K562 (cell line): ENCODE data around the gene PPIP5K2. TPM values are rescaled to one million over a fixed set of nuclear protein-coding genes. Genes with fewer than 3 reads are reported as not detected.

ENCODE experiments used
- ATAC-seq: fragments of 200-7000 bp; cut with Tn5 transposase; 3 replicates; pipeline ENCODE4 v1.9.1; 2020; ENCODE audit warnings: moderate library complexity
- BruUV-seq: library from RNA; stranded (reverse); fragments of 400-500 nt; replicated peaks from 2 replicates; lab custom pipeline; 2021; lab: Mats Ljungman, UMichigan
- CTCF ChIA-PET: fragments of 300-600 bp; formaldehyde crosslinking; extraction: SDS; loops from one replicate; lab custom pipeline; 2021; ENCODE audit warnings: low intra/inter-chr PET ratio; lab: Yijun Ruan, JAX
- POLR2A ChIA-PET: fragments of 300-600, 350-650 bp; sonication (Branson Sonifier 250); formaldehyde crosslinking; extraction: SDS; loops from one replicate; lab custom pipeline; 2021; ENCODE audit warnings: antibody characterized with exemption, inconsistent platforms; lab: Yijun Ruan, JAX
- DNase-seq, 4 experiments: peaks; one replicate each; pipeline versions ENCODE4 v3.0.0 to v3.0.0-alpha.2; 2011 to 2018; ENCODE audit warnings: low spot score in 3 of 4, mixed read lengths in 3 of 4; ENCODE audit errors: extremely low read depth in 1 of 4
- FAIRE-seq: peaks from 2 replicates; lab custom pipeline; 2011; peaks lifted over from hg19 to GRCh38; lab: Jason Lieb, UNC
- H2AFZ ChIP-seq: 2 replicates; pipeline ENCODE4 v1.6.0; 2011; ENCODE audit warnings: low read depth, low read length, control low read depth, inconsistent platforms
- H3K27ac ChIP-seq: fragments of 200-600 bp; 3 replicates; pipeline ENCODE4 v1.8.0; 2011; ENCODE audit warnings: low read depth, mild to moderate bottlenecking, control low read depth, inconsistent platforms, low read length, moderate library complexity, mixed read lengths; ENCODE audit errors: extremely low read depth
- H3K27me3 ChIP-seq, 2 experiments: fragments of 300-600 bp in 1 of 2; 2 replicates in 1 of 2; 3 replicates in 1 of 2; pipeline versions ENCODE4 v1.6.0 to v1.8.0; 2011; ENCODE audit warnings: inconsistent platforms in 2 of 2, low read length in 2 of 2, mild to moderate bottlenecking in 1 of 2, mixed read lengths in 1 of 2, moderate library complexity in 1 of 2; ENCODE audit not compliant: control insufficient read depth in 2 of 2, insufficient read depth in 2 of 2
- H3K36me3 ChIP-seq: fragments of 300-600 bp; 3 replicates; pipeline ENCODE4 v1.8.0; 2011; ENCODE audit warnings: mild to moderate bottlenecking, low read length, inconsistent platforms; ENCODE audit not compliant: control insufficient read depth, insufficient read depth
- H3K4me1 ChIP-seq, 2 experiments: fragments of 200-600 bp in 1 of 2; replicated peaks in 1 of 2; 2 replicates in 1 of 2; 3 replicates in 1 of 2; pipeline versions ENCODE4 v1.5.1 to v1.8.0; 2011; ENCODE audit warnings: inconsistent platforms in 2 of 2, low read length in 2 of 2, mild to moderate bottlenecking in 1 of 2, mixed read lengths in 1 of 2, moderate library complexity in 1 of 2; ENCODE audit not compliant: control insufficient read depth in 2 of 2, insufficient read depth in 2 of 2
- H3K4me2 ChIP-seq: 2 replicates; pipeline ENCODE4 v1.6.1; 2011; ENCODE audit warnings: low read length, control low read depth, inconsistent platforms, mixed read lengths; ENCODE audit not compliant: insufficient read depth
- H3K4me3 ChIP-seq: fragments of 200-600 bp; sonication (generic), shearing (Covaris generic); 2 replicates; pipeline ENCODE4 v1.5.1; 2016; ENCODE audit warnings: control low read depth, inconsistent platforms
- H3K79me2 ChIP-seq: fragments of 200-600 bp; 3 replicates; pipeline ENCODE4 v1.8.0; 2011; ENCODE audit warnings: low read length, inconsistent platforms; ENCODE audit not compliant: control insufficient read depth, insufficient read depth
- H3K9ac ChIP-seq, 2 experiments: 2 replicates each; pipeline versions ENCODE4 v1.6.0 to v1.6.1; 2011; ENCODE audit warnings: low read depth in 2 of 2, low read length in 2 of 2, control low read depth in 1 of 2, inconsistent platforms in 1 of 2, mild to moderate bottlenecking in 1 of 2, mixed read lengths in 1 of 2; ENCODE audit not compliant: insufficient read depth in 1 of 2
- H3K9me1 ChIP-seq: one replicate; pipeline ENCODE4 v1.6.0; 2011; ENCODE audit warnings: inconsistent platforms, mild to moderate bottlenecking, low read length, moderate library complexity; ENCODE audit not compliant: control insufficient read depth, insufficient read depth
- H3K9me3 ChIP-seq: replicated peaks from 2 replicates; pipeline ENCODE4 v1.5.1; 2011; ENCODE audit warnings: low read depth, low read length, inconsistent platforms; ENCODE audit not compliant: control insufficient read depth, insufficient read depth
- H4K20me1 ChIP-seq: replicated peaks from 2 replicates; pipeline ENCODE4 v1.6.1; 2011; ENCODE audit warnings: low read length, inconsistent platforms, mixed read lengths; ENCODE audit not compliant: control insufficient read depth, insufficient read depth
- FOXM1 ChIP-seq, 2 experiments: fragments of 450-650 bp in 1 of 2; sonication (generic) in 1 of 2; formaldehyde crosslinking in 1 of 2; IDR thresholded peaks; 2 replicates each; pipeline versions ENCODE4 v1.6.1 to v1.9.0; 2017 to 2022; ENCODE audit warnings: low read depth in 2 of 2, mild to moderate bottlenecking in 2 of 2, missing genetic modification reagents in 1 of 2, moderate library complexity in 1 of 2
- IRF2 ChIP-seq: sonication (generic); formaldehyde crosslinking; IDR thresholded peaks from 2 replicates; pipeline ENCODE4 v1.8.1; 2022; ENCODE audit warnings: mild to moderate bottlenecking, missing genetic modification reagents
- KLF16 ChIP-seq: IDR thresholded peaks from 2 replicates; pipeline ENCODE4 v1.6.1; 2016; ENCODE audit warnings: antibody characterized with exemption
- LARP7 ChIP-seq: fragments of 450-650 bp; IDR thresholded peaks from 2 replicates; pipeline ENCODE4 v1.6.1; 2016
- MAFG ChIP-seq: fragments of 450-650 bp; conservative IDR thresholded peaks from 2 replicates; pipeline ENCODE4 v1.6.1; 2016; ENCODE audit warnings: missing genetic modification characterization, missing compliant biosample characterization
- ZNF282 ChIP-seq: sonication (generic); formaldehyde crosslinking; IDR thresholded peaks from 2 replicates; pipeline ENCODE4 v1.8.1; 2023; ENCODE audit warnings: missing genetic modification reagents
- ZNF695 ChIP-seq: fragments of 450-650 bp; formaldehyde crosslinking; IDR thresholded peaks from 2 replicates; pipeline ENCODE4 v1.4.0; 2020; ENCODE audit warnings: mild to moderate bottlenecking, moderate library complexity
- WGBS: fragments of 100-300 bp; shearing (Covaris generic); methylation state at CpG from one replicate; pipeline ENCODE4 v1.1.6; 2016; ENCODE audit warnings: low coverage, mixed read lengths; ENCODE audit not compliant: insufficient coverage; ENCODE audit errors: missing lambda C conversion rate; 5-methylcytosine and 5-hydroxymethylcytosine counted together
- in situ Hi-C: fragments of 300-500 bp; cut with MboI; formaldehyde crosslinking; loops from 4 replicates; pipeline ENCODE4 v1.15.0; 2018; ENCODE audit warnings: inconsistent platforms, mixed read lengths
- intact Hi-C: fragments of 100-400 bp; cut with micrococcal nuclease; formaldehyde crosslinking; loops from 2 replicates; pipeline ENCODE4 v1.14.2; 2022
- polyA plus RNA-seq, 8 experiments: library from polyadenylated mRNA; depleted of rRNA in 4 of 8; stranded (reverse) in 5 of 8; unstranded in 3 of 8; fragments of >200 nt; fragmentation: Nextera tagmentation in 2 of 8; fragmentation: Illumina TruSeq in 1 of 8; extraction: Ambion mirVana in 2 of 8; extraction: Trizol in 1 of 8; gene quantifications; 2 replicates each; pipeline versions ENCODE4 v1.2.1 to v1.2.3, GENCODE V29; 2011 to 2014; ENCODE audit warnings: inconsistent platforms in 1 of 8, missing spikeins in 1 of 8
- total RNA-seq, 7 experiments: library from RNA; depleted of rRNA in 6 of 7; stranded (reverse); fragments of >200 nt in 6 of 7; fragmentation: Illumina TruSeq in 2 of 7; extraction: Trizol in 2 of 7; gene quantifications; 2 replicates each; pipeline versions ENCODE4 v1.2.1 to v1.2.3, GENCODE V29; 2011 to 2021; ENCODE audit warnings: low replicate concordance in 1 of 7
- TF ChIP-seq, protein P1 (sequence below): IDR thresholded peaks from 2 replicates; pipeline ENCODE4 v1.6.1; 2012; ENCODE audit warnings: low read depth, low read length, improper control_type of control experiment, borderline replicate concordance
- TF ChIP-seq, protein P2 (sequence below): sonication (generic); IDR thresholded peaks from 2 replicates; pipeline ENCODE4 v1.6.1; 2016
- TF ChIP-seq, protein P3 (sequence below): fragments of 250-450 bp; sonication (Bioruptor Pico); IDR thresholded peaks from 2 replicates; pipeline ENCODE4 v1.4.0; 2020; ENCODE audit warnings: mild to moderate bottlenecking
- TF ChIP-seq, protein P4 (sequence below), 2 experiments: fragments of 250-450 bp in 1 of 2; fragments of 450-650 bp in 1 of 2; sonication (Bioruptor Pico) in 1 of 2; IDR thresholded peaks; 2 replicates each; pipeline versions ENCODE4 v1.6.1 to v1.8.0; 2016 to 2021; ENCODE audit warnings: mild to moderate bottlenecking in 2 of 2, moderate library complexity in 2 of 2, missing compliant biosample characterization in 1 of 2, missing genetic modification characterization in 1 of 2
- TF ChIP-seq, protein P5 (sequence below): fragments of 450-650 bp; formaldehyde crosslinking; IDR thresholded peaks from 2 replicates; pipeline ENCODE4 v1.4.0; 2020; ENCODE audit warnings: mild to moderate bottlenecking, mixed read lengths
- TF ChIP-seq, protein P6 (sequence below), 2 experiments: fragments of 450-650 bp; conservative IDR thresholded peaks; 2 replicates each; pipeline ENCODE4 v1.6.1; 2017; ENCODE audit warnings: mild to moderate bottlenecking in 2 of 2, moderate library complexity in 2 of 2

PPIP5K2 gene
- total and polyA plus RNA-seq, 9 of the 15 experiments (the other 6 are each of a cell fraction or from before 2014, with no cell fraction given), result 39.4 to 150 (median 99.1) TPM

DNA sequence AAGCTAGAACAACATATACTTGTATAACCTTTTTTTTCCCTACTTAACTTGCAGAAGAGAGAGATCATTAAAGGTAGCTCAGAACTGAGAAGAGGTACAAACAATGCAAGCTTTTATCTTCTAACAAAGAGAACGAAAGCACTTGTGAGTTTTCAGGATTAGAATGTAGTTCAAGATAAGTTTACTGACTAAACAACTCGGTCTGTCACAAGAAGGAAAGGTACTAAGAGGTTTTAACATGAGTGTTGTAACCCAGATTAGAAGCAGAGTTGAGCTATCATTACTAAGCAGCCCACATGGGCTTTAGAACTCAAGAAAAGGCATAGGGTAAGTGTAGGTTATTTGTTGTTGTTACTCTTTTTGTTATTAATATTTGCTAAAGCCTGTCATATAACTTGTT lies 25.4 kb upstream of the PPIP5K2 start:
- no peaks in the 10 kb centered on the region for H3K9me1 ChIP-seq
- intact Hi-C loops, result no loop called here
- no peak overlapping the region for H3K9ac ChIP-seq
- H3K27me3 ChIP-seq, result no peaks in the 10 kb centered on the region
- ChIA-PET CTCF (no interaction called here), POLR2A (interaction anchor here (0.6 to 1.7 kb wide), 3 partner anchors 14 to 160 kb away, joined by 3 to 6 read pairs (median 5); partner anchors contain the start of genes GIN1 and PPIP5K2)
- BruUV-seq, result no TSS peak
- H3K9me3 ChIP-seq, result no peaks in the 10 kb centered on the region
- H3K4me3 ChIP-seq, result no peak overlapping the region
- peak overlapping the region; percentile 27; the same call in 1 of the 3 replicates for H3K27ac ChIP-seq
- ATAC-seq (peak; percentile 93), DNase-seq (peak; percentile 12 to 62 (median 24)), FAIRE-seq (peak; percentile 54)
- H4K20me1 ChIP-seq, result no peaks in the 10 kb centered on the region
- no peak overlapping the region for H3K4me2 ChIP-seq
- H3K4me1 ChIP-seq, result peaks cover 0 to 10% of the 10 kb centered on the region in 2 experiments; a peak in 2 of 5 replicates
- peak overlapping the region; percentile 52; the same call in 1 of the 2 replicates for H2AFZ ChIP-seq
- in situ Hi-C loops, result no loop called here
- no peaks in the 10 kb centered on the region for H3K79me2 ChIP-seq
- H3K36me3 ChIP-seq, result no peaks in the 10 kb centered on the region; the same call in 2 of the 3 replicates
- 0% methylated on average over 2 of the region's 2 CpGs for WGBS
- peak; percentile 30; the same call in 1 of the 2 replicates for TF ChIP-seq FOXM1 (IDR thresholded peaks at IDR 0.05; ENCODE audit: low read depth)
- TF ChIP-seq FOXM1 (CRISPR knock-in tag; IDR thresholded peaks at IDR 0.05; ENCODE audit: low read depth), result no peak
- TF ChIP-seq, protein P1, sequence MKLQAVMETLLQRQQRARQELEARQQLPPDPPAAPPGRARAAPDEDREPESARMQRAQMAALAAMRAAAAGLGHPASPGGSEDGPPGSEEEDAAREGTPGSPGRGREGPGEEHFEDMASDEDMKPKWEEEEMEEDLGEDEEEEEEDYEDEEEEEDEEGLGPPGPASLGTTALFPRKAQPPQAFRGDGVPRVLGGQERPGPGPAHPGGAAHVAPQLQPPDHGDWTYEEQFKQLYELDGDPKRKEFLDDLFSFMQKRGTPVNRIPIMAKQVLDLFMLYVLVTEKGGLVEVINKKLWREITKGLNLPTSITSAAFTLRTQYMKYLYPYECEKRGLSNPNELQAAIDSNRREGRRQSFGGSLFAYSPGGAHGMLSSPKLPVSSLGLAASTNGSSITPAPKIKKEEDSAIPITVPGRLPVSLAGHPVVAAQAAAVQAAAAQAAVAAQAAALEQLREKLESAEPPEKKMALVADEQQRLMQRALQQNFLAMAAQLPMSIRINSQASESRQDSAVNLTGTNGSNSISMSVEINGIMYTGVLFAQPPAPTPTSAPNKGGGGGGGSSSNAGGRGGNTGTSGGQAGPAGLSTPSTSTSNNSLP, result no peak
- TF ChIP-seq, protein P2, sequence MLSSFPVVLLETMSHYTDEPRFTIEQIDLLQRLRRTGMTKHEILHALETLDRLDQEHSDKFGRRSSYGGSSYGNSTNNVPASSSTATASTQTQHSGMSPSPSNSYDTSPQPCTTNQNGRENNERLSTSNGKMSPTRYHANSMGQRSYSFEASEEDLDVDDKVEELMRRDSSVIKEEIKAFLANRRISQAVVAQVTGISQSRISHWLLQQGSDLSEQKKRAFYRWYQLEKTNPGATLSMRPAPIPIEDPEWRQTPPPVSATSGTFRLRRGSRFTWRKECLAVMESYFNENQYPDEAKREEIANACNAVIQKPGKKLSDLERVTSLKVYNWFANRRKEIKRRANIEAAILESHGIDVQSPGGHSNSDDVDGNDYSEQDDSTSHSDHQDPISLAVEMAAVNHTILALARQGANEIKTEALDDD, result peak; percentile 96
- TF ChIP-seq, protein P3, sequence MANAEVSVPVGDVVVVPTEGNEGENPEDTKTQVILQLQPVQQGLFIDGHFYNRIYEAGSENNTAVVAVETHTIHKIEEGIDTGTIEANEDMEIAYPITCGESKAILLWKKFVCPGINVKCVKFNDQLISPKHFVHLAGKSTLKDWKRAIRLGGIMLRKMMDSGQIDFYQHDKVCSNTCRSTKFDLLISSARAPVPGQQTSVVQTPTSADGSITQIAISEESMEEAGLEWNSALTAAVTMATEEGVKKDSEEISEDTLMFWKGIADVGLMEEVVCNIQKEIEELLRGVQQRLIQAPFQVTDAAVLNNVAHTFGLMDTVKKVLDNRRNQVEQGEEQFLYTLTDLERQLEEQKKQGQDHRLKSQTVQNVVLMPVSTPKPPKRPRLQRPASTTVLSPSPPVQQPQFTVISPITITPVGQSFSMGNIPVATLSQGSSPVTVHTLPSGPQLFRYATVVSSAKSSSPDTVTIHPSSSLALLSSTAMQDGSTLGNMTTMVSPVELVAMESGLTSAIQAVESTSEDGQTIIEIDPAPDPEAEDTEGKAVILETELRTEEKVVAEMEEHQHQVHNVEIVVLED, result no peak
- no peak for TF ChIP-seq ZNF282 (CRISPR knock-in tag)
- TF ChIP-seq, protein P4, sequence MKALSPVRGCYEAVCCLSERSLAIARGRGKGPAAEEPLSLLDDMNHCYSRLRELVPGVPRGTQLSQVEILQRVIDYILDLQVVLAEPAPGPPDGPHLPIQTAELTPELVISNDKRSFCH (CRISPR knock-in tag; IDR thresholded peaks at IDR 0.05), result no peak
- TF ChIP-seq, protein P4 (tag; IDR thresholded peaks at IDR 0.05), result no peak
- no peak for TF ChIP-seq ZNF695 (CRISPR knock-in tag)
- TF ChIP-seq IRF2 (CRISPR knock-in tag), result no peak
- TF ChIP-seq, protein P5, sequence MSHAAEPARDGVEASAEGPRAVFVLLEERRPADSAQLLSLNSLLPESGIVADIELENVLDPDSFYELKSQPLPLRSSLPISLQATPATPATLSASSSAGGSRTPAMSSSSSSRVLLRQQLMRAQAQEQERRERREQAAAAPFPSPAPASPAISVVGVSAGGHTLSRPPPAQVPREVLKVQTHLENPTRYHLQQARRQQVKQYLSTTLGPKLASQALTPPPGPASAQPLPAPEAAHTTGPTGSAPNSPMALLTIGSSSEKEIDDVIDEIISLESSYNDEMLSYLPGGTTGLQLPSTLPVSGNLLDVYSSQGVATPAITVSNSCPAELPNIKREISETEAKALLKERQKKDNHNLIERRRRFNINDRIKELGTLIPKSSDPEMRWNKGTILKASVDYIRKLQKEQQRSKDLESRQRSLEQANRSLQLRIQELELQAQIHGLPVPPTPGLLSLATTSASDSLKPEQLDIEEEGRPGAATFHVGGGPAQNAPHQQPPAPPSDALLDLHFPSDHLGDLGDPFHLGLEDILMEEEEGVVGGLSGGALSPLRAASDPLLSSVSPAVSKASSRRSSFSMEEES (CRISPR knock-in tag), result no peak
- no peak for TF ChIP-seq MAFG (tag)
- TF ChIP-seq LARP7, result no peak
- TF ChIP-seq, protein P6, sequence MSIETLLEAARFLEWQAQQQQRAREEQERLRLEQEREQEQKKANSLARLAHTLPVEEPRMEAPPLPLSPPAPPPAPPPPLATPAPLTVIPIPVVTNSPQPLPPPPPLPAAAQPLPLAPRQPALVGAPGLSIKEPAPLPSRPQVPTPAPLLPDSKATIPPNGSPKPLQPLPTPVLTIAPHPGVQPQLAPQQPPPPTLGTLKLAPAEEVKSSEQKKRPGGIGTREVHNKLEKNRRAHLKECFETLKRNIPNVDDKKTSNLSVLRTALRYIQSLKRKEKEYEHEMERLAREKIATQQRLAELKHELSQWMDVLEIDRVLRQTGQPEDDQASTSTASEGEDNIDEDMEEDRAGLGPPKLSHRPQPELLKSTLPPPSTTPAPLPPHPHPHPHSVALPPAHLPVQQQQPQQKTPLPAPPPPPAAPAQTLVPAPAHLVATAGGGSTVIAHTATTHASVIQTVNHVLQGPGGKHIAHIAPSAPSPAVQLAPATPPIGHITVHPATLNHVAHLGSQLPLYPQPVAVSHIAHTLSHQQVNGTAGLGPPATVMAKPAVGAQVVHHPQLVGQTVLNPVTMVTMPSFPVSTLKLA (conservative IDR thresholded peaks at IDR 0.05), result 0 out of 4 replicates have a peak, but pooled peaks of 1 of the 2 experiments have one; percentile 28
- TF ChIP-seq KLF16, result peak; percentile 42; the same call in 1 of the 2 replicates
